HepG2 (cell line): ENCODE data around the gene HES6. TPM values are rescaled to one million over a fixed set of nuclear protein-coding genes. Genes with fewer than 3 reads are reported as not detected.

ENCODE experiments used
- CEBPB ChIP-seq: IDR thresholded peaks from 2 replicates; pipeline ENCODE4 v1.6.1; 2011; ENCODE audit warnings: low read depth, low read length, improper control_type of control experiment, borderline replicate concordance
- DNMT1 ChIP-seq: sonication (generic); formaldehyde crosslinking; IDR thresholded peaks from 2 replicates; pipeline ENCODE4 v1.5.1; 2020; ENCODE audit warnings: mild to moderate bottlenecking, missing genetic modification reagents
- FLYWCH1 ChIP-seq: sonication (generic); formaldehyde crosslinking; IDR thresholded peaks from 2 replicates; pipeline ENCODE4 v1.8.1; 2023; ENCODE audit warnings: mild to moderate bottlenecking, missing genetic modification reagents
- JUND ChIP-seq: sonication (generic); formaldehyde crosslinking; IDR thresholded peaks from 2 replicates; pipeline ENCODE4 v1.8.0; 2022; ENCODE audit warnings: mild to moderate bottlenecking, missing genetic modification reagents
- MTF2 ChIP-seq: sonication (generic); formaldehyde crosslinking; IDR thresholded peaks from 2 replicates; pipeline ENCODE4 v1.5.0; 2020; ENCODE audit warnings: missing genetic modification reagents, borderline replicate concordance
- MYNN ChIP-seq: sonication (generic); formaldehyde crosslinking; IDR thresholded peaks from 2 replicates; pipeline ENCODE4 v1.4.0; 2020; ENCODE audit warnings: mild to moderate bottlenecking, low read depth, missing genetic modification reagents
- NKX3-1 ChIP-seq: sonication (generic); formaldehyde crosslinking; IDR thresholded peaks from 2 replicates; pipeline ENCODE4 v1.5.0; 2020; ENCODE audit warnings: missing genetic modification reagents
- SOX13 ChIP-seq, 3 experiments: fragments of 450-650 bp in 1 of 3; sonication (generic) in 1 of 3; formaldehyde crosslinking in 1 of 3; IDR thresholded peaks in 2 of 3; conservative IDR thresholded peaks in 1 of 3; 2 replicates each; pipeline versions ENCODE4 v1.5.0 to v1.6.1; 2016 to 2020; ENCODE audit warnings: antibody characterized with exemption in 1 of 3, mild to moderate bottlenecking in 1 of 3, missing compliant biosample characterization in 1 of 3, missing genetic modification reagents in 1 of 3, moderate library complexity in 1 of 3
- THYN1 ChIP-seq: sonication (generic); formaldehyde crosslinking; IDR thresholded peaks from 2 replicates; pipeline ENCODE4 v1.8.1; 2023; ENCODE audit warnings: low read depth, mild to moderate bottlenecking, moderate library complexity, missing genetic modification reagents, borderline replicate concordance
- ZBTB7A ChIP-seq: sonication (generic); formaldehyde crosslinking; IDR thresholded peaks from 2 replicates; pipeline ENCODE4 v1.8.0; 2022; ENCODE audit warnings: mild to moderate bottlenecking, missing genetic modification reagents
- ZC3H13 ChIP-seq: sonication (generic); formaldehyde crosslinking; IDR thresholded peaks from 2 replicates; pipeline ENCODE4 v1.8.1; 2023; ENCODE audit warnings: mild to moderate bottlenecking, missing genetic modification reagents, moderate library complexity
- ZFP82 ChIP-seq: sonication (generic); formaldehyde crosslinking; IDR thresholded peaks from 2 replicates; pipeline ENCODE4 v1.5.1; 2020; ENCODE audit warnings: mild to moderate bottlenecking, missing genetic modification reagents, borderline replicate concordance
- ZNF180 ChIP-seq: sonication (generic); formaldehyde crosslinking; IDR thresholded peaks from 2 replicates; pipeline ENCODE4 v1.4.0; 2020; ENCODE audit warnings: low read depth, missing genetic modification reagents, borderline replicate concordance
- ZNF292 ChIP-seq: sonication (generic); formaldehyde crosslinking; IDR thresholded peaks from 2 replicates; pipeline ENCODE4 v1.8.1; 2022; ENCODE audit warnings: mild to moderate bottlenecking, low read depth, missing genetic modification reagents, borderline replicate concordance
- ZNF296 ChIP-seq: sonication (generic); formaldehyde crosslinking; conservative IDR thresholded peaks from 2 replicates; pipeline ENCODE4 v1.5.0; 2020; ENCODE audit warnings: mild to moderate bottlenecking, missing genetic modification reagents
- ZNF564 ChIP-seq: sonication (generic); formaldehyde crosslinking; IDR thresholded peaks from 2 replicates; pipeline ENCODE4 v1.8.1; 2023; ENCODE audit warnings: mild to moderate bottlenecking, missing genetic modification reagents
- ZNF678 ChIP-seq: sonication (generic); formaldehyde crosslinking; IDR thresholded peaks from 2 replicates; pipeline ENCODE4 v1.4.0; 2020; ENCODE audit warnings: mild to moderate bottlenecking, missing genetic modification reagents
- polyA plus RNA-seq, 8 experiments: library from polyadenylated mRNA; depleted of rRNA in 3 of 8; stranded (reverse) in 7 of 8; unstranded in 1 of 8; fragments of >200 nt; fragmentation: Illumina TruSeq in 4 of 8; extraction: Trizol in 4 of 8; gene quantifications; 2 replicates each; pipeline versions ENCODE4 v1.2.1 to v1.2.3, GENCODE V29; 2011 to 2016; ENCODE audit warnings: low read depth in 4 of 8, missing spikeins in 1 of 8, mixed read lengths in 1 of 8; ENCODE audit not compliant: insufficient read depth in 1 of 8
- total RNA-seq, 5 experiments: library from RNA; depleted of rRNA; stranded (reverse); fragments of >200 nt; fragmentation: Illumina TruSeq; extraction: Trizol; gene quantifications; 2 replicates each; pipeline ENCODE4 v1.2.3, GENCODE V29; 2016; ENCODE audit warnings: low read depth in 1 of 5
- TF ChIP-seq, protein P1 (sequence below): sonication (generic); formaldehyde crosslinking; IDR thresholded peaks from 2 replicates; pipeline ENCODE4 v1.4.0; 2020; ENCODE audit warnings: low read depth, mild to moderate bottlenecking, missing genetic modification reagents
- TF ChIP-seq, protein P2 (sequence below): sonication (generic); formaldehyde crosslinking; IDR thresholded peaks from 2 replicates; pipeline ENCODE4 v1.4.0; 2020; ENCODE audit warnings: mild to moderate bottlenecking, missing genetic modification reagents
- TF ChIP-seq, protein P3 (sequence below): sonication (generic); formaldehyde crosslinking; IDR thresholded peaks from 2 replicates; pipeline ENCODE4 v1.8.1; 2023; ENCODE audit warnings: mild to moderate bottlenecking, moderate library complexity, missing genetic modification reagents
- TF ChIP-seq, protein P4 (sequence below), 2 experiments: sonication (generic) in 1 of 2; formaldehyde crosslinking in 1 of 2; IDR thresholded peaks; 2 replicates each; pipeline versions ENCODE4 v1.5.1 to v1.6.1; 2011 to 2020; ENCODE audit warnings: borderline replicate concordance in 1 of 2, low read depth in 1 of 2, low read length in 1 of 2, mild to moderate bottlenecking in 1 of 2, missing genetic modification reagents in 1 of 2, moderate library complexity in 1 of 2
- TF ChIP-seq, protein P5 (sequence below): sonication (generic); formaldehyde crosslinking; IDR thresholded peaks from 2 replicates; pipeline ENCODE4 v1.5.1; 2020; ENCODE audit warnings: missing genetic modification reagents, mild to moderate bottlenecking, borderline replicate concordance

Gene HES6
- total and polyA plus RNA-seq, 2 of the 13 experiments (the other 11 are each of a cell fraction or from before 2014, with no cell fraction given) = 19.5 to 82.8 TPM

DNA sequence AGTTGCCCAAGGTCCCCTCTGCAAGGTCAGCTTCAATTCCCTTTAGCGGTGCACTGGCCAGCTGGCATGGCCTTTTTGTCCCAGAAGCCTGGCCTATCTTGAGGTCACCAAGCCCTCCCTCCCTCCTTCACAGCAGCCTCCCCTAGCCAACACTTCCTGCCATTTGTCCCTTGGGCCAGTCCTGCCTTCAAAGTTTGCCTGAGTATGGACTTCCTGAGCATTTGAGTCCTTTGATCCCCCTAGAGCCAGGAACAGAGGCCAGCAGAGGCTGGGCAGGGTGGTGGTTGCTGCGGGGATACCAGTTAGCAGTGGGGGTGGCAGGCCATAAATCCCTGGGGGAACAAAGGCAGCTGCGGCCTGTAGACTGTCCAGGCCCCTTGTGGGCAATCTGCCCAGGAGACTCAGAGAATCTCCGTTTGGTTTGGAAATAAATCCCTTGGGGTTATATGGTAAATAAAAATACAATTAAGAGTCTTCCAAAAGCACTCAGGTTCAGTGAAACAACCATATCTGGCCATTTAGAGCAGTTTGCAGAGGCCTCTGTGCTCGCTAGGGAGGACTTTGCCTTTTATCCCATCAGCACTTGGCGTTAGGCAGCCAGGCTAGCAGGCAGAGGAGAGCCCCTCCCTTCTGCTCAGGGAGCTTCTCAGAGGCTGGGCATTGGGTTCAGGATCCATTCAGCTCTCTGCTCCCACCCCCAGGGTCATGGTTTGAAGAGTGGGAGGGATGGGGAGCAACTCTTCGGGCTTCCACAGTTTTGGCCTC is 3.1 kb upstream of the HES6 start (continued):
- TF ChIP-seq, protein P1, sequence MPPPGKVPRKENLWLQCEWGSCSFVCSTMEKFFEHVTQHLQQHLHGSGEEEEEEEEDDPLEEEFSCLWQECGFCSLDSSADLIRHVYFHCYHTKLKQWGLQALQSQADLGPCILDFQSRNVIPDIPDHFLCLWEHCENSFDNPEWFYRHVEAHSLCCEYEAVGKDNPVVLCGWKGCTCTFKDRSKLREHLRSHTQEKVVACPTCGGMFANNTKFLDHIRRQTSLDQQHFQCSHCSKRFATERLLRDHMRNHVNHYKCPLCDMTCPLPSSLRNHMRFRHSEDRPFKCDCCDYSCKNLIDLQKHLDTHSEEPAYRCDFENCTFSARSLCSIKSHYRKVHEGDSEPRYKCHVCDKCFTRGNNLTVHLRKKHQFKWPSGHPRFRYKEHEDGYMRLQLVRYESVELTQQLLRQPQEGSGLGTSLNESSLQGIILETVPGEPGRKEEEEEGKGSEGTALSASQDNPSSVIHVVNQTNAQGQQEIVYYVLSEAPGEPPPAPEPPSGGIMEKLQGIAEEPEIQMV = no peak
- TF ChIP-seq ZNF180 (CRISPR knock-in tag) (no peak), DNMT1 (CRISPR knock-in tag) (no peak), NKX3-1 (CRISPR knock-in tag) (no peak), FLYWCH1 (CRISPR knock-in tag) (no peak), CEBPB (no peak), ZNF296 (CRISPR knock-in tag) (0 out of 2 replicates have a peak, but pooled peaks have one; percentile 14), JUND (CRISPR knock-in tag) (no peak), SOX13 (IDR thresholded peaks at IDR 0.05) (no peak), SOX13 (CRISPR knock-in tag; conservative IDR thresholded peaks at IDR 0.05 in 1 of 2, IDR thresholded peaks at IDR 0.05 in 1 of 2) (0 out of 4 replicates have a peak, but pooled peaks of 1 of the 2 experiments have one; percentile 5), ZC3H13 (CRISPR knock-in tag) (no peak; the same call in 1 of the 2 replicates), ZNF678 (CRISPR knock-in tag) (no peak), MTF2 (no peak), ZBTB7A (CRISPR knock-in tag) (no peak), ZNF564 (CRISPR knock-in tag) (no peak), ZFP82 (no peak), THYN1 (no peak), ZNF292 (CRISPR knock-in tag) (peak; percentile 66; the same call in 1 of the 2 replicates), MYNN (no peak)
- TF ChIP-seq, protein P2, sequence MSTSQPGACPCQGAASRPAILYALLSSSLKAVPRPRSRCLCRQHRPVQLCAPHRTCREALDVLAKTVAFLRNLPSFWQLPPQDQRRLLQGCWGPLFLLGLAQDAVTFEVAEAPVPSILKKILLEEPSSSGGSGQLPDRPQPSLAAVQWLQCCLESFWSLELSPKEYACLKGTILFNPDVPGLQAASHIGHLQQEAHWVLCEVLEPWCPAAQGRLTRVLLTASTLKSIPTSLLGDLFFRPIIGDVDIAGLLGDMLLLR = 0 out of 2 replicates have a peak, but pooled peaks have one; percentile 35
- TF ChIP-seq, protein P3, sequence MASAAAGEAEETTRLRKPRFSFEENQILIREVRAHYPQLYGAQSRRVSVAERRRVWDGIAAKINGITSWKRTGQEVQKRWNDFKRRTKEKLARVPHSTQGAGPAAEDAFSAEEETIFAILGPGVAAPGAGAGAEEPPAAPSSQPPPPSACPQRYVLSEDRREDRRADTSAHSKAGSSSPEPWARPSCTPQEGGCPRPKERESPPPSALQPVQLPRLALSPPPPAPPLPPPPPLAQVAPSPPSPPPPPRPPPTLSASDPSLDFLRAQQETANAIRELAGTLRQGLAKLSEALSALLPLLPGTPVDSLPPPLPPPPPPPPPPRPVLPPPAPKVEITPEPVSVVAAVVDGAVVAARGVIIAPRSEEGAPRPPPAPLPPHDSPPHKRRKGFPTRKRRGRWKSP (CRISPR knock-in tag) = 0 out of 2 replicates have a peak, but pooled peaks have one; percentile 37
- TF ChIP-seq, protein P4, sequence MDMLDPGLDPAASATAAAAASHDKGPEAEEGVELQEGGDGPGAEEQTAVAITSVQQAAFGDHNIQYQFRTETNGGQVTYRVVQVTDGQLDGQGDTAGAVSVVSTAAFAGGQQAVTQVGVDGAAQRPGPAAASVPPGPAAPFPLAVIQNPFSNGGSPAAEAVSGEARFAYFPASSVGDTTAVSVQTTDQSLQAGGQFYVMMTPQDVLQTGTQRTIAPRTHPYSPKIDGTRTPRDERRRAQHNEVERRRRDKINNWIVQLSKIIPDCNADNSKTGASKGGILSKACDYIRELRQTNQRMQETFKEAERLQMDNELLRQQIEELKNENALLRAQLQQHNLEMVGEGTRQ (IDR thresholded peaks at IDR 0.05; ENCODE audit: low read depth, low read length) = no peak
- TF ChIP-seq, protein P4 (CRISPR knock-in tag; IDR thresholded peaks at IDR 0.05; ENCODE audit: borderline replicate concordance) = no peak
- TF ChIP-seq, protein P5, sequence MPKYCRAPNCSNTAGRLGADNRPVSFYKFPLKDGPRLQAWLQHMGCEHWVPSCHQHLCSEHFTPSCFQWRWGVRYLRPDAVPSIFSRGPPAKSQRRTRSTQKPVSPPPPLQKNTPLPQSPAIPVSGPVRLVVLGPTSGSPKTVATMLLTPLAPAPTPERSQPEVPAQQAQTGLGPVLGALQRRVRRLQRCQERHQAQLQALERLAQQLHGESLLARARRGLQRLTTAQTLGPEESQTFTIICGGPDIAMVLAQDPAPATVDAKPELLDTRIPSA (CRISPR knock-in tag) = no peak; the same call in 1 of the 2 replicates
